Activated T-cell treated with anti-CD3 and anti-CD28 coated beads for 24 hours (primary cell): ENCODE results near the gene FUT7.
"Not testable (repeated sequence)": the region's sequence is repeated elsewhere in the genome, so short reads cannot be mapped to it uniquely, and the experiment has no call there.

Experiments used
- DNase-seq: peaks from one replicate; pipeline ENCODE4 v3.0.0-alpha.2; 2020; ENCODE audit warnings: low read depth

Gene FUT7

DNA sequence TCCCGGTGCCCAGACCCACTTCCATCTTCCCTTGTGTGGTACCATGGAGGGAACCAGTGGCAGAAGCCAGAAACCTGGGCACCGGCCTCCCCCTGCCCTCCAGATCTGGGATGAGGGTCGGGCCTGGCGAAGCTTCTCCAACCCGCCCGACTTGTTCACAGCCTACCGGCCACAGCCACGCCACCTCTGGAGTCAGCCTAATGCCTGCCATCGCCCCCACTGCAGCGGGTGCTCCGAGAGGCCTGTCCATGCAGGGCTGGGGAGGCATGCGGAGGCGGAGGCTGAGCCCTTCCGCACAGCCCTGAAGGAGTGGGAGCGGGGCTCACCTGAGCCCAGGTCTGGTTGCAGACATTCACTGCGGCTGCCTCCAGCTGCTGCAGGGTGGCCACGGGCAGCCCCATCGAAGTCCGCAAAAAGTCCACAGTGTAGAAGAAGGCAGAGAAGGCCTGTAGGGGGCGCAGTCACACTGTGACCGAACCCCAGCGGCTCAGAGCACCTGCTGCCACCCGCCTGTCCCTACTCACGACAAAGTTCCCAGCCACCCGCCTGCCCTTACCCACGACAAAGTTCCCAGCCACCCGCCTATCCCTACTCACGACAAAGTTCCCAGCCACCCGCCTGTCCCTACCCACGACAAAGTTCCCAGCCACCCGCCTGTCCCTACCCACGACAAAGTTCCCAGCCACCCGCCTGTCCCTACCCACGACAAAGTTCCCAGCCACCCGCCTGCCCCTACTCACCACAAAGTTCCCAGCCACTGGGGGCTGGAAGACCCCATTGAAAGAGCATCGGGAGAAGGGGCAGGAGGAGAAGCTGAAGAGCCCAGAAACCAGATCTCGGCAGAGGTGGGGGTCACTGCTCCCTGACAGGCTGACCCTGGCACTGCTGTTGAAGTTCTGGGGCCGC lies 17.9 kb upstream of the FUT7 start:
- DNase-seq, result no peak

DNA sequence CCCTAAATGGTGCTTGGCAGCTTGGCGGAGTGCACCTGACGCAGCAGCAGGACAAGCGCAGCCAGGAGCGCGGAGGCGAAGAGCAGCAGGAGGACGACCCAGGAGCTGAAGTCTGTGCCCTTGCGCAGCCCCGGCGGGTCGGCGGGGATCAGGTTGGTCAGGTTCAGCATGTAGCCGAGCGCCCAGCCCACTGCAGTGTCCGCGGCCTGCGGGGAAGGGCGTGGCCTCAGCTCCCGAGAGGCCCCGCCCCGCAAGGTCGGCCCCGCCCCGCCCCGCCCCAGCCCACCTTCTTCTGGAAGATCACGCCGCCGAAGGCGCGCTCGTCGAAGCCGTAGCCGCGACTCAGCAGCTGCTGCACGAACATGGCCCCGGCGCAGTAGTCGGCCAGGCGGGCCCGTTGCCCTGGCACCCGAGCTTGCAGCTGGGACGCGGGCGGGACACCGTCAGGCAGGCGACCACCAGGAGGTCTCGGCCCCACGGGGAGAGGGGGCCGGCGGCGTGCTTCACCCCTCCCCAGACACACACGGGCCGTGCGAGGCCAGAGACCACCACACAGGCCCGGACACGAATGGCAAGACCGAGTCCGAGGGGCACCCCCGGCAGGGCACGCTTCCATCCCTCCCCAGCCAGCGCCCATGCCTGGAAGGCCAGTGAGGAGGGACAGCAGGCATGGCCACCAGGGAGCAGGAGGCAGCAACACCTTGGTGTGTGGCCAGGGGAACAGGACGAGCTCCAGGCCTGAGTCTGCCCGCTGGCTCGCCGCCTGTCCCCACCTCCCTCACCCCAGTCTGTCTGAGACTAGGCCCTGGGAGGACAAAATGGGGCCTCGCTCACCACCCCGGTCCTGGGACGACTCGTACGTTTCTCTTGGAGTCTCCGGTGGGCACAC lies 17.0 kb upstream of the FUT7 start:
- DNase-seq, result no peak

DNA sequence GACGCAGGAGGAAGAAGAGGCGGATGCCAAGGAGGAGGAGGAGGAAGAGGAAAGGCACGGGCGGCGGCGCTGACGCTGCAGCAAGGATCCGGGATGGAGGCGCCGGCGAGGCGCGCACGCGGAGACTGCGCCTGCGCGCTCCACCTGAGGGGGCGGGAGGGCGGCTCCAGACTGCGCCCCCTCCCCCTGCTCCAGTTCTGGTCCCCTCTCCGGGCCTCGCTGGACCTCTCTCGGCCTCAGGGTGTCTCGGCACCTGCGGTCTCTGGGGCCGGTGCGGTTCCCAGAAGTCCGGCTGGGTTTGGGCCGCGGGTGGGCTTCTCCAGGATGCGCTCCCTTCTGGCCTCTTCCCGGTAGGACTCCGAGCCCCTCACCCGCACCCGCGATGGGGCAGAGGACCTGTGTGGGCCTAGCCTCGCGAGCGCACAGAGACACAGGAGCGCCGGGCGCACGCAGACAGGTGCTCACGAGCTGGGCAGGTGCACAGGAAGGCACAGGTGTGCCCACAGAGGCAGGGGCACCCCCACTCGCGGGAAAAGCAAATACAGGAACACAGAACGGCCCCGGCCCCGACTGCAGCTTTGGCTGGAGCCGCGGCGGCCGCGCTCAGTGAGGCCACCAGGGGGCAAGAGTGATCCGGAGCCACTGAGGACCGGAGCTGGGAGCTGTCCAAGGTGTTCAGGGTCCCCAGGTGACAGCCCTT lies 14.3 kb upstream of the FUT7 start, which contains the start of gene NPDC1:
NPDC1 (minus strand) TSS at position 90 of the 700 bp plus-strand sequence. CDS start 188 bp downstream, outside the sequence.
- peak; percentile 74 for DNase-seq

DNA sequence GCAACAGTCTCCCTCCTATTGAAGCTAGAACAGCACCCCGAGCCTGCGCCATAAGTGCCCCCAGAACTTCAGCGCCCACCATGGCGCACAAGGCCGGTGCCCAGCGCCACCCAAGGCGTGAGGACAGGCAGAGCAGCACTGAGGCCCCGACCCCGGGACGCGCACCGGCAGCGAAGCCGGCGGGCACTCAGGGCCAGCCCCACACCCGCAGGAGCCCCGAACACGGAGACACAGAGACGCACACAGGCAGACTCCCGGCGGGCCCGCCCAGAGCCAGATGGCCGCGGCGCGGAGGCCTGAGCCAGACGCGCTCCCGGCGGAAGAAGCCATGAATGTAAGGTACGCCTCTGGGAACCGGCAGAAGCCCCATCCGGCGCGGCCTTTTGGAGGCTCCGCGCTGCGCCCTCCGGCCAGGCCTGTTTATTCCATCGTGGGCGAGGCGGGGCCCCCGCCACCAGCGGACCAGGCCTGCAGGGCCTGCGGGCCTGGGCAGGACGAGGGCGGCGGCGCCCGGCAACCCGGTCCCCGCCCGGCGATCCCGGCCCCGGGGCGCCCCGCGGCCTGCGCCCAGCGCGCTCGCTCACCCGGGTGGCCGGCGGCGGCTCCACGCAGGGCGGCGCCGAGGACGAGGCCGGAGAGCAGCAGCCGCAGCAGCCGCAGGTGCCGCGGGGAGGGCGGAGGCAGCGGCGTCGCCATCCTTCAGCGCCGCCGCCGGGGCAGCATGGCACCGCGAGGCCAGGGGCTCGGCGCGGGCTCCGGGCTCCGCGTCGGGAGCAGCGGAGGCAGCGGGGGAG lies 13.6 kb upstream of the FUT7 start:
- DNase-seq, result no peak

DNA sequence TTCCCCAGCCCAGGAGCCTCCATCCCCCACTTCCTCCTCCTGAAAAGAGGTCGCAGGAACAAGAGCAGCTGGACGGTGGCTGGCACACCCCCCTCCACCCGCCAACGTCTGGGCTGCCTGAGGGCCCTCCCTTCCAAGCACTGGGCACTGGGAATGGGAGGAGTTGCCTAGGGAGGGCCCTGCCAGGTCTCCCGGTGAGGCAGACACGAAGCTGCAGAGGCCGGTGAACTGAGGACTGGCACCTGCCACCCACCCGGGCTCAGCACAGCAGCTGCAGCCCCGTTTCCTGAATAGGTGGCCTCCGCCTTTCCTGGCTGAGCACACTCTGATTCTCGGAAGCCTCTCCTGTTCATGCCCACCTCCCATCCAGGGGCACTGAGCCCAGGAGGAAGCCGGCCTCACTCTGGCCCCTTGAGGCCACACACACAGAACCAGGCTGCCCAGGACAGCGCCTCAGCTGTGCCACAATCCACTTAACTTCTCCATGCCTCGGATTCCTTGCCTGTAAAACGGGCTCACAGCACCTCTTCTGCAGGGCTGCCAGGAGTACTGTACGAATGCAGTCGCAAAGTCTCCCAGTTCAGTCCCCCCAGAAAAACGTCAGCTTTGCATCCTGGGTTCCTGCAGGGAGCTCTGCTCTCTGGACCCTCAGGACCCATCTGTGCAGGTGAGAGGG lies 12.8 kb upstream of the FUT7 start:
- no peak for DNase-seq

DNA sequence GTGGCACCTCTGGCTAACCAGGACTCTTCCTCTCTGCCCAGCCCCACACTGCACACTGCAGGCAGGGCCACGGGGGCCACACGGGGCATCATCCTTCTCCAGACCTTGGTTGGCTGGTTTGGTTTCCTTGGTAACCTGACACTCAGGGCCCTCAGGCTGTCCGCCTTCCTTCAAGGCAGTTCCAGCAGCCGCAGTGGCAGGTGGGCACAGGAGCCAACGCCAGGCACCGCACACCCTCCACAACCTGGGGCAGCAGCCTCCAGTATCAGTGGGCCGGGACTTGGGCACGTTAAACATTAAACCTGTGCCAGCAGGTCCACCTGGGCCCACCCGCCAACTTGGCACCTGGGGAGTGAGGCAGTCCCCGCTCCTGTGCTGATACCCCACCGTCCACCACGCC lies 12.1 kb upstream of the FUT7 start:
- no peak for DNase-seq

DNA sequence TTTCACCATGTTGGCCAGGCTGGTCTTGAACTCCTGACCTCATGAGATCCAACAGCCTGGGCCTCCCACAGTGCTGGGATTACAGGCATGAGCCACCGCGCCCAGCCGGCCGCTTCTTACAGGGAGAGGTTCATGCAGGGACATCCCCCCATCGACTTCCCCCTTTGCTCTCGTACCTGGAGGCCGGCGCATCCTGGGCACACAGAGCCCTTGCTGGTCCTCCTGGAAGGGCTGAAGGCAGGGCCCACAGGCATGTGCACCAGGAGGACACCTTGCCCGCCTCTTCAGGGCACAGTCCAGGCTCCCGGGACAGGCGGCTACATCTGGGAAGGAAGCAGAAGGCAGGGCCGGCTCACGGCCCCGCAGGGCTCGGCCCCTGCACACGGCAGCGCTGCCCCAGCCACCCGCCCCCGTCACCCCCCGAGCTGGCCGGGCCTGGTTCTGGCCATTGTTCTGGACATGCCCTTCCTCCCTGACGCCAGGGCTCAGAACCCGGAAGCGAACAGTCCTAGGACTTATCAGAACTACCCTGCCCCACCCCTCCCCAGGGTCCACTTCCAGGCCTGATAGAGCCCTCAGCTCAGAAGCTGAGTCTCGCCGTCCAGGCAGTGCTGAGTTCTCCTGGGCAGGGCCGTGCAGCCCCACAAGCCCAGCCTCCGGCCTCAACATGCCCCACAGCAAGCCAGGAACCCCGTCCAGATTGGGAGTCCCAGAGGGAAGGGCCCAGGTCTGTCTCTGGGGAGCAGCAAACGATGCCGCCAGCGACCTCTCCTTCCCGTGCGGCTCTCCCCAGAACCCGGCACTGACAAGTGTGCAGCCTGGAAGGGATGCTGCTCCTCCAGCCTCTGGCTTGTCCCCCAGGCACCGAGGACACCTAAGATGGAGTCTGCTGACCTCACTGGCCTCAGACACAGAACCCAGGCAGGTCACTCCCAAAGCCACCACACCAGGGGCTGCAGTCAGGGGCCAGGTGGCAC lies 11.2 kb upstream of the FUT7 start:
- no peak for DNase-seq

DNA sequence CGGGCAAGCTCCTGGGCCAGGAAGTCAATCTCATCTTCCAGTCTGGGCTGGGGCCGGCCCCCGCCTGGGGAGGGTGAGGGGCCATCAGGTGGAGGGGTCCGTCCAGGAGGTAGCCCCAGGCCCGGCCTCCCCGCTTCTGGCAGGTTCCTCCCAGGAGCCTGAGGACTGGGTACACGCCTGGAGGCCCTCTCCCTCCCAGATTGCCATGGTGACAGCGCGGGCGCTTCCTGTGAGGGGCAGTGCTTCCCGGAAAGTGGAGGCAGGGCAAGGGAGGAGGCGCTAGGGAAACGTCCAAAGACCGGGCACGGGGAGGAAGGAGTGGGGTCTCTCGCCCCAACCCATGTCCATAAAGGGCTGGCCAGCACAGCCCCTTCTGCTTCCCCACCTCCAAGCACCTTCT lies 9.2 kb upstream of the FUT7 start:
- DNase-seq, result no peak

DNA sequence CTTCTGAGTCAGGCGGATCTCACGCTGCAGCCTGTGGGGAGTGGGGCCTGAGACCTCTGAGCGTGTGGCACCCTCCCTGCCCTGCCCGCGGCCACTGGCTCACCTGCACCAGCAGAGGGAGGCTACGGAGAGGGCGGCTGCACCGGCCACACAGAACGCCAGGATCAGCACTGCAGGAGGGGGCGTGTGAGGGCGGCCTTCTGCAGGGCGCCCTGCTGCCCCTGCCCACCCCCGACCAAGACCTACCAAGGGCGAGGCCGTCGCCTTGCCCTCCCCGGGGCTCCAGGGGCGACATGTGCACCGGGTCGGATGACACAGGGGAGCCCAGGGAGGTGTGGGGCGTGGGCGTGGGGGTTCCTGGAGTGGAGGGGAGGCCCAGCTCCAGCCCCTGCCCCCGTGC lies 8.7 kb upstream of the FUT7 start:
- DNase-seq, result no peak

DNA sequence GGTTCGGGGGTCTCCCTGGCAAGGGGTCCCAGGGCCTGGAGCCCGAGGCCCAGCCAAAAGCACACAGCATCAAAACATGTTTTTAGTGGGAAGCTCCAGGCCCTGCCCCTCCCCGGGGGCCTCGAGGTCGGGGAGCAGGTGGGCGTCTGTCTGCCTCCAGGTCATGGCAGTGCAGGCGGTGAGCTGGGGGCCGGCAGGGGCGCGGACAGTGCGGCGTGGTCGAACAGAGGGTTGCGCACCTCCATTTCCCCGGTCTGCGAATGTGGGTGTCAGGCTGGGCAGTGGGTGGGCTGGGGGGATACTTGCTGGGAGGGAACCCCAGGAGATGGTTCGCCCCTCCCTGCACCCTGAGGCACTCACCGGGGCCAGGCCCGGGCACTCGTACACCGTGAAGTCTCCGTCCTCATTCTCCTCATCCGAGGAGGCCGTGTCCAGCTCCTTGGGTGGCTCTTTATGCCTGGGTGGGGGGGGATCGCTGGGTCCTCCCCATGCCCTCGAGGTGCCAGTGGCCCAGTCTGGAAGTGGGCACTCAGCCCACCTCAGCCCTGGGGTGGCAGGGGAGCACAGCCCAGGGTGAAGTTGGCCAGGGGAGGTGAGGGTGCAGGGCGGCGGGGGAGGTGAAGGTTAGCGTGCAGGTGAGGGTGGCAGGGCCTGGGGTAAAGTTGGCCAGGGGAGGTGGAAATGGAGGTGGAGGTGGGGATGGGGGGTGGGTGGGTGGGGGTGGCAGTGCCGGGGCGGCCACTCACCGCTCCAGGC lies 7.9 kb upstream of the FUT7 start:
- no peak for DNase-seq

DNA sequence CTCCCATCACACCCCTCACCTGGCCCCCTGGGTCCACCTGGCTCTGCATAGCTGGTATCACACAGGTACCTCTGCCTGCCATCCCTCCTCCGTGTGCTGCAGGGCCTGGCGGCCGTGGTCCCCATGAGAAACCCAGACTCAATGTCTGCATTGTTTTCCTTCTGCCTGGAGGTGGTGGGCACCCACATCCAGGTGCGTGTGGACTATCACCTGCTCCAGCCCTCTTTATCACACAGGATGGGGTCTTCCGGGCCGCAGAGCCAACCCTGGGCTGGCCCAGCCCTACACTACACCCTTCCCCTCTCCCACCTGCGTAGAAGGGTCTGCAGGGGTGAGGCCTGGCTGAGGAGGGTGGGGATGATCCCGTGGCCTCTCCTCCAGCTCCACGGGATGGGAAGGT lies 7.0 kb upstream of the FUT7 start:
- DNase-seq, result no peak

DNA sequence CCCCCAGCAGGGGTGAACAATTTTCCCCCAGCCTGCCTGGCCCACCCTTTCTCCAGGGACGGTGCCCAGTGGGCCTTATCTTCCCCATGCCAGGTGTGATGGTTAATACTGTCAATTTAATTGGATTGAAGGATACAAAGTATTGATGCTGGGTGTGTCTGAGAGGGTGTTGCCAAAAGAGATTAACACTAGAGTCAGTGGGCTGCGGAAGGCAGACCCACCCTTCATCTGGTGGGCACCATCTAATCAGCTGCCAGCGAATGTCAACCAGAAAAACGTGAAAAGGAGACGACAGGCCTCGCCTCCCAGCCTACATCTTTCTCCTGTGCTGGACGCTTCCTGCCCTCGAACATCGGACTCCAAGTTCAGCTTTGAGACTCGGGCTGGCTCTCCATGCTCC lies 5.6 kb upstream of the FUT7 start:
- no peak for DNase-seq

DNA sequence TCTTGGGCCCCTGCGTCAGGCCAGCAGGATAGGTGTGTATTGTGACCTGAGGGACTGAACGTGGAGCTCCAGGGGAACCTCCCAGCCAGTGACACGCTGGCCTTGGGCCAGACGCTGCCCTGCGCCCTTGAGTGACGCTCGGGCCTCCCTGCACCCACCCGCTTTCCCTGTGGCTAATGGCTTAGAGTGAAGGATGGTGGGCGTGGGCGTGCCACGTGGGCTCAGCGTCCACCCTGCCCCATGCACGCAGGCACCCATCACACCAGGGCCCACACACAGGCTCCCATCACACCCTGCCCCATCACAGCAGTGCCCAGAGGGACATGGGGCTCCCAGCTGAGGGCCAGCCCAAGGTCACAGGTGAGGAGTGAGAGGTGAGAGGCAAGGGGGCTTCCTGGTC lies 5.1 kb upstream of the FUT7 start:
- DNase-seq, result no peak

DNA sequence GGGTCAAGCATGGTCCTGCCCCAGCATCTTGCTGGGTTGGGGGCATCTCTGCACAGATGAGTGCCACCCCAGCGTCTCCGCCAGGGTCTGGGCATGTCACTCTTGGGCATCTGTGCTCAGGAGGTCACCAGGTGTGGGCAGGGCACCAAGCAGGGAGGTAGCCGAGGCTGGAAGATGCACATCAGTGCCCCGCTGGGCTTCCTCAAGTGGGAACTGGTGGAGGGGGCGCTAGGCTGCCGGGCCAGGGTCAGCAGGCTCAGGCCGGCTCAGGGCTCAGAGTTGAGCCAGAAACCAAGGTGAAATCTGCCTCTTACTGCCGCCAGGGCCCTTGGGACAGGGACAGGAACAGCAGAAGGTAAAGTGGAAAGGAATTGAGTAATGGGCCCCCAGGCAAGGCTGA lies 4.0 kb upstream of the FUT7 start:
- no peak for DNase-seq

DNA sequence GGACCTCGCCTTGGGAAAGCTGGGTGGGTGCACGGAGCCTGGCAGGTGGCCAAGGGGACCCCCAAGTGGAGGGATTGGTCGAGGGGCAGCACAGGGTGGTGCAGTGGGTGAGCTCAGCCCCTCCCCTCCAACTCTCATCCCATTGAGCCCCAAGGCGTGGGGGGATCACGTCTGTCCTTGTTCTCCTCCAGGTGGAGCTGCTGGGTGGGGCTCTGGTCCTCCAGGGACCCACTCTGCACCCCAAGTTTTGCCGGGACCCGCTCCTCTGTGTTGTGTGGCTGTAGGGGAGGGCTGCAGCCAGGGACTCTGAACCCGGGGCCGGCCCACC lies 3.6 kb upstream of the FUT7 start:
- no peak for DNase-seq

DNA sequence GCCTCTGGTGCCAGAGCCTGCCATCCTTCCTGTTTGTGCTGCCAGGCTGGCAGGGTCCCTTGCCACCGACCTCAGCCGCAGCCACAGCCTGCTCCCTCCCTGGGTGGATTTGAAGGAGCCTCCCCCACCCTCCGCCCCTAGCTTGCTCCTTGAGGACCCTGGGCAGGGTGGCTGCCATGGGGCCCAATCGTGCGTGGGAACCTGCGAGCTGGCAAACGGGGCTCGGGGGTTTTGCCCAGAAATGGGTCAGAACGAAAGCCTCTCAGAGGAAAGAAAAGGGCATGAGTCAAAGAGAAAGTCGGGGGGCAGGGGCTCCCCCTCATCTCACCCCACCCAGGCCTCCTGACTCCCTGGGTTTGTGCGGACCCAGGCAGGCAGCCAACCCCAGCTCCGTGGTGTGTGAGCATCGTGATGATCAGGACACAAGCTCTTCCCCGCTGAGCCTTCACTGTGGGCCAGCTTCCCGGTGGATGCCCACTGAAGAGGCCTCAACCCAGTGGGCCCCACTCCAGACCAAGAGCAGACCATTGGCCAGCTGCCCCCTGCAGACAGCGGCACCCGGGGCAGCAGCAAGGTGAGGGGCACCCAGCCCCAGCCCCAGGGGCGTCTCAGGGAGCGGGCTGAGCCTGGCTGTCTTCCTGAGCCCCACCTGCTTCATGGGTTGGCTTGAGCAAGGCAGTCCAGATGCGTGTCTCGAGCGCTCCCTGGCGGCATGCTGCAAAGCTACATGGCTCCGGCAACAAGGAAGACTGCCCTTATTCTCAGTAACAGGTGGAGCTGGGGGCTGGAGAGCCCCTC lies 3.0 kb upstream of the FUT7 start:
- peak; percentile 80 for DNase-seq

DNA sequence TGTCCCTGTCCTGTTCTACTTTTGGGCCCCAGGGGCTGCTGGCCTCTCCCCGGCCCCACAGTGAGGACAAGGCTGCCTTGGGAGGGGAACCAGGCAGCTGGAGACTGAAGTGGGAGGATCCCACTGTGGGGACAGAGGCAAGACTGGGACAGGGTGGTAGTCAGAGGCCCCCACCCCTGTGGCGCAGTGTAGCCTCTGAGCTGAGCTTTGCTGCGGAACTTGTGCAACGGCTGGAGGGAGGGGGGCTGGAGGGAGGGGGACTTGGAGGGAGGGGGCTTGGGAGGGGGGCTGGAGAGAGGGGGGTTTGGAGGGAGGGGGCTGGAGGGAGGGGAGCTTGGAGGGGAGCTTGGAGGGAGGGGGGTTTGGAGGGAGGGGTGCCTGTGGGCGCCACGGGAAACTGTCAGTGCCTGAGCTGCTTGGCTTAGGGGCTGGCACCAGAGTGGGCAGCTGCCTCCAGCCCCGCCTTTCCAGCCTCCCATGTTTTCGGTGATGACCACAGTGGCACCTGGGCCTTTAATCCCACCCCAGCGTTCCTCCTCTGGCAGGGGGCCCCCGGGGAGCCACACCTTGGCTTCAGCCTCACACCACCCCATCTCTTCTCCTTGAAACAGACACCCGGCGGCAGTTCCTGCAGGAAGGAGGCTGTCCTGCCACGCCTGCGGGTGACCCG lies 2.3 kb upstream of the FUT7 start:
- no peak for DNase-seq

DNA sequence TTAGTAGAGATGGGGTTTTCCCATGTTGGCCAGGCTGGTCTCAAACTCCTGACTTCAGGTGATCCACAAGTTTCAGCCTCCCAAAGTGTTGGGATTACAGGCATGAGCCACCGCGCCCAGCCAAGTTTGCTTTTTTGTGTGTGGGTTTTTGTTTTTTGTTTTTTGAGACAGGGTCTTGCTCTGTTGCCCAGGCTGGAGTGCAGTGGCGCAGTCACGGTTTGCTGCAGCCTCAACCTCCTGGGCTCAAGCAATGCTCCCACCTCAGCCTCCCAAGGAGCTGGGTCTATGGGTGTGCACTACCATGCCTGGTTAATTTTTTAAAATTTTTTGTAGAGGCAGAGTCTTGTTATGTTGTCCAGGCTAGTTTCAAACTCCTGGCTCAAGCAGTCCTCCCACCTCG lies 1.6 kb upstream of the FUT7 start:
- DNase-seq, result not testable (repeated sequence)
